Activated CD4-positive, alpha-beta T cell treated with anti-CD3 and anti-CD28 coated beads, Interleukin-2, amount 50 U/mL, for 24 hours (primary cell): ENCODE data around the gene PPP2R2C.

Source experiments
- DNase-seq, 2 donors: peaks; one replicate each; pipeline ENCODE4 v3.0.0-alpha.2; 2020; ENCODE audit warnings: low read depth in 1 of 2, low spot score in 1 of 2

Gene PPP2R2C

GRCh38 chr4:6494431-6495295 lies 22.2 kb upstream of the PPP2R2C start:
- DNase-seq = no peak

DNA sequence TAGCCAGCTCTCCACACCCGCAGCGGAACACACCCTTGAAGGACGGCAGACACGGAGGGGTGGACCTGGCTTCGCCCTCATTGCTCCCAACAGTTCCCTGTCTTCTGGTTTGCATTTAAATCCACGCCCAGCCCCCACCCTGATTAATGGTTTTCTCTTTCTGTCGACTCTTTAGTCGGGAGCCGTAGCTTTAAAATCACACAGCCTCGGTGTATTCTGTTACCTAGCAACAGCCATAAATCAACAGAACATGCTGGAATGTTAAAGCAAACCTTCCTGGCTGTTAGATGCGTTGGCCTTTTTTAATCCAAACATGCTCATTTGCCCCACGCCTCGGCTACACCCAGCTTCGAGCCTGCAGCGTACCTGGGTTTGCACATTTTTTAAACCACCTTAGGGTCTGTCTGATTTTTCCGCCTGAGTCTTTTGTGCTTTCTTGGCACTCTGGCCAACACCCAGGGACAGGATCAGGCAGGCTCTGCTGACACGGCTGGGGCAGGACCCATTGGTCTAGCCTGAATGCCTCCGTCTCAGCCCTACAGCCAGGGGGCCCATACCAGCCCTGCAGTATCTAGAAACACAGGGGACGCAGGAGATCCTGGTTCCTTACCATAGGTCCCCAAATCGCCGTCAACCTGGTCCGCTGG lies 21.4 kb upstream of the PPP2R2C start:
- DNase-seq = no peak

DNA sequence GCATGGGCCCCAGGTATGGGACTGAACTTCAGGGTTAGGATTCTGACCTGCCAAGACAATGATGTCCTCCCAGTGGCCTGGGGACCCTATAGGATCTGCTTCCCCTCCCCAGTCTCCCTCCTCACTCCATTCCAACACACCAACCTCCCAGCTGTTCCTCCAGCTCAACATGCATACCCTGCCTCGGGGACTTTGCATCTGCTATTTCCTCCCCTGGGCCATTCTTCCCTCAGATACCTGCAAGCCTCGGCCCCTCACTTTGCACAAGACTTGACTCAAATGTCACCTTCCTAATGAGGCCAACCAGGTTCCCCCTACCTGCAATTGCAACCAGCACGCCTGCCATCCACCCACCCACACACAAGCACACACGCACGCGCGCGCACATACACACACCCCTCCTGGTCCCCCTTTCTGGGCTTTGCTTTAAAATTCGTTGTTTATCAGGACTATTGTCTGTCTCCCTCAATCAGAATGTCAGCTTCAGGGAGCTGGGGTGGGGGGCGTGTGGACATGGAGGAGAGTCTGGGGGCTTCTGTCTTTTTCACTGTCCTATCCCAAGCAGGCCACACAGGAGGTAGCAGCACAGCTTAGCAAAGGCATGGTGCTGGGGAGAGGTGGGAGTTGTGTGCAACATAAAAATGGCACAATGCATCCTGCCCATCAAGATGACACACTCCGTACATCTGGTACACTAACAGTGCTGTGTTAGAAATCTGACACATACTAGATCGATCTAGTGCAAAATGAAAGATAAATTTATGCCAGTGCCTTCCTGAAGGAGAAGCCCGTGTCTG lies 20.6 kb upstream of the PPP2R2C start:
- no peak for DNase-seq

- DNase-seq = no peak
Observed at GRCh38 chr4:6492027-6492590, 19.7 kb upstream of the PPP2R2C start.

GRCh38 chr4:6491235-6491634 lies 18.8 kb upstream of the PPP2R2C start:
- DNase-seq = no peak

- DNase-seq = no peak
Observed at GRCh38 chr4:6489927-6490326, 17.5 kb upstream of the PPP2R2C start.

- no peak for DNase-seq
Observed at GRCh38 chr4:6487466-6487865, 15.1 kb upstream of the PPP2R2C start.

DNA sequence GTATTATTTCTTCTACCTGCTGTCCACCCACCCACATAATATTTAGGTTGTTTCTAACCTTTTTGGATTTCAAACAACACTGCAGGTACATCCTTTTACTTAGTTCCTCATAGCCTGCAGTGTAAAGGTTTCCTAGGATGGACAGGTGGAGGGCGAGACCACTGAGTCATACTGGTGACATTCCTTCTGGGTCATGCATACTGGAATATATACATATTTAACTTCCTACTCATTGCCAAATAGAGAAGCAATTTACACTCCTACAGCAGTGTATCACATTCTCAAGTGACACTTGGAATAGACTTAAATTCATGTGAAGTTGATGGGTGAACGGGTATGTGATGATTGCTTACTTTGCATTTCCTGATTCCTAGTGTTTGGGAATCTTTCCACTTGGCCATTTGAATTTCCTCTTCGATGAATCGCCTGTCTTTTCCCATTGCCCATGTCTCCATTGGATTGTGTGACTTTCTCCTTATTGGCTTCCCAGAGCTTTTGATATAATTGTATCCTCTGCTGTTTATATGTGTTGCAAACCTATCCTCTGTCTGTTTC lies 8.2 kb upstream of the PPP2R2C start:
- no peak for DNase-seq

GRCh38 chr4:6478546-6479220 lies 6.3 kb upstream of the PPP2R2C start:
- DNase-seq = no peak

- no peak for DNase-seq
Observed at GRCh38 chr4:6476893-6477292, 4.5 kb upstream of the PPP2R2C start.

DNA sequence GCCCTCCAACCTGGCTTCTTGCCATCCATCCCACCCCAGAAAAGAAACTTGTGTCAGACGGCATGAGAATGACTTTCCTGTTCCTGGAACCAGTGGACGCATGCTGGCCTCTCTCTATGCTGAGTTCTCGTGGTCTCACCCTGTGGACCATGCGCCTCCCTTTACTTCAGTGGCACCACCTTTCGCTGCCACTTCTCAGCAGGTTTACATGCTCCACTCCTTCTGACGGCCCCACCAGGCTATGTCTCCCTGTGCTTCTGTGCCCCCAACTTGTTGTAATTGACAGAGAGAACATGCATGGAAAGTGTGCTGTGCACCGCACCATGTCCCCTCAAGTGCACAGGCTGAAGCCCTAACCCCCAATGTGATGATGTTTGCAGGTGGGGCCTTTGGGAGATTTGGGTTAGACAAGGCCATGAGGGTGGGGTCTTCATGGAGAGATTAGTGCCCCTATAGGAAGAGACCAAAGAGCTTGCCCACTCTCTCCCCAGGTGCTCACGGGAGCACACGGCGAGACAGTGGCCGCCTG lies 3.1 kb upstream of the PPP2R2C start:
- DNase-seq = no peak

GRCh38 chr4:6474705-6475457 lies 2.5 kb upstream of the PPP2R2C start:
- no peak for DNase-seq

DNA sequence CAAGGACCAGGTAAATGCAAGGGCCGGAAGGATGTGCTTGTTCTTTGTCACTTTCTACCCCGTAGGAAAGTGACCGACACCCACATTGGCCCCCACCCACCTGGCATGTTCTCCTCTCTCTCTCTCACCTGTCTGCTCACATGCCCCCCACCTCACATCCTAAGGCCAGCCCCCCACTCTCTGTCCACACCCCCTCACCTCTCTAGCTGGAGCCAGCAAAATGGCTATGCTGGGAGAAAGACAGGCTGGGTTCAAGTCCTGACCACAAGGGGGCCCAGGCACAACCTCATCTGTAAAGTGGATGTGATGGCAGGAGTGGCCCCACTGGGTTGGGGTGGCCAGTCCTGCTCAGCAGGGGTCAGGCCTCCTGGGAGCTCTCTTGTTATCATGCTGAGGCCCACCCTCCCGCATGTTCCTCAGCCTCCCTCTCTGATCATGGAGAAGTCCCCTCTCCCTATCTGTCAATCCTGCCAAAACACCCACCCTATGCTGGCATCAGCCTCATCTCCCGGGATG lies 1.7 kb upstream of the PPP2R2C start:
- no peak for DNase-seq

GRCh38 chr4:6473264-6474052 lies 1.0 kb upstream of the PPP2R2C start:
- DNase-seq = no peak

GRCh38 chr4:6472008-6472386 lies 417 bp downstream of the PPP2R2C start:
- no peak for DNase-seq

DNA sequence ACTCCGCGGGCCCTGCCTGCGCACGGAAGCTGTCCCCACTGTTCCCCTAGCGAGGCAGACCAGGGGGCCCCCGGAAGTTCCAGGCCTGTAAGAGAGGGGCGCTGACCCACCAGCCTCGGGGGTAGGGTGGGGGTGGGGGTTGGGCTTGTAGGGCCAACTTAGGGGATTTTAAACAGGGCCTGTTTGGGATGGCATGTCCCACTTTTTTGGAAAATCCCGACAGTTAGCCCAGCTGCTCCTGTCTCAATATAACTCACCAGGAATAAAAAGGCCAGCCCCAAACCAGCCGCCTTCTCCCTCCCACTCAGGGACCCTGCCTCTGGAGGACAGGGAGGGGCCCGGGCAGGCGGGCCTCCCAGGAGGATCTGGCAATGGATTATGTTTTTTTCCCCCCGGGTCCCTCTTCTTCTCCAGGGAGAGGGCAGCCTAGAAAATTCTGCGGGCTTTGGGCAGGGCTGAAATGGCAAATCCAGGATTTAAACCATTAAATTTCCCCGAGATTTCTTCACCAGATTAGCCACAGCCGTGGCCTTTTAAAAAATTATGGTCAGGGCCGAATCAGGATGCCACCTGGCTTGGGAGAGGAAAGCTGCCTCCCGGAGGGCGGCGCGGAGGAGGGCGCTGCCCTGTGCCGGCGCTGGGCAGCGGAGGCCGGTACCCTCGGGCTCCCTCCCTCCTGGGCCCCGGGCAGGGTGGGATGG lies 957 bp downstream of the PPP2R2C start:
- DNase-seq = no peak

- no peak for DNase-seq
Observed at GRCh38 chr4:6470502-6471306, 1.7 kb downstream of the PPP2R2C start.
